ENCODE results near the gene KRTAP16-1.

Gene KRTAP16-1

GRCh38 chr17:41329279-41329948, 20.3 kb upstream of the KRTAP16-1 start:
- no peak for DNase-seq

GRCh38 chr17:41328207-41328606, 19.1 kb upstream of the KRTAP16-1 start:
- no peak for DNase-seq

- DNase-seq, result no peak
These were observed 18.5 kb upstream of the KRTAP16-1 start for GRCh38 chr17:41327411-41328120.

GRCh38 chr17:41326173-41327145, 17.4 kb upstream of the KRTAP16-1 start:
- no peak for DNase-seq

DNA sequence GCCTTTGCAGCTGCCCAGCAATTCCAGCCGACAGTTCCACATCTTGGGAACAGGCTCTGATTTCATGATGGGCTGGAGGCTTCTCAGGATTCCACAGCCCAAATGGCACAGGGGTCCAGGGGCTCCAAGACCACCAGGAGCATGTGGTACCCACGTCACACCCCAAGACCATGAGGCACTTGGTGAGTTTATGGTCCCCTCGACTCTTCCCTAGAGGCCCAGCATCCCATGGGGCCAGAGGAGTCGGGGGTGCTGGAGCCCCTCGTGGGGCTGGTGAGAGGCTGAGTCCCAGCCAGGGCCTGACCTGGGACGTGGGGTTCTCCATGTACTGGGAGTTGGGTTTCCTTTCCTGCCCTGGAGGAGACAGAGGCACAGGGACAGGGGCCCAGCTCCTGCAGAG, 16.5 kb upstream of the KRTAP16-1 start:
- DNase-seq, result no peak

GRCh38 chr17:41325126-41325525, 16.0 kb upstream of the KRTAP16-1 start:
- no peak for DNase-seq

GRCh38 chr17:41324180-41325075, 15.3 kb upstream of the KRTAP16-1 start:
- no peak for DNase-seq

DNA sequence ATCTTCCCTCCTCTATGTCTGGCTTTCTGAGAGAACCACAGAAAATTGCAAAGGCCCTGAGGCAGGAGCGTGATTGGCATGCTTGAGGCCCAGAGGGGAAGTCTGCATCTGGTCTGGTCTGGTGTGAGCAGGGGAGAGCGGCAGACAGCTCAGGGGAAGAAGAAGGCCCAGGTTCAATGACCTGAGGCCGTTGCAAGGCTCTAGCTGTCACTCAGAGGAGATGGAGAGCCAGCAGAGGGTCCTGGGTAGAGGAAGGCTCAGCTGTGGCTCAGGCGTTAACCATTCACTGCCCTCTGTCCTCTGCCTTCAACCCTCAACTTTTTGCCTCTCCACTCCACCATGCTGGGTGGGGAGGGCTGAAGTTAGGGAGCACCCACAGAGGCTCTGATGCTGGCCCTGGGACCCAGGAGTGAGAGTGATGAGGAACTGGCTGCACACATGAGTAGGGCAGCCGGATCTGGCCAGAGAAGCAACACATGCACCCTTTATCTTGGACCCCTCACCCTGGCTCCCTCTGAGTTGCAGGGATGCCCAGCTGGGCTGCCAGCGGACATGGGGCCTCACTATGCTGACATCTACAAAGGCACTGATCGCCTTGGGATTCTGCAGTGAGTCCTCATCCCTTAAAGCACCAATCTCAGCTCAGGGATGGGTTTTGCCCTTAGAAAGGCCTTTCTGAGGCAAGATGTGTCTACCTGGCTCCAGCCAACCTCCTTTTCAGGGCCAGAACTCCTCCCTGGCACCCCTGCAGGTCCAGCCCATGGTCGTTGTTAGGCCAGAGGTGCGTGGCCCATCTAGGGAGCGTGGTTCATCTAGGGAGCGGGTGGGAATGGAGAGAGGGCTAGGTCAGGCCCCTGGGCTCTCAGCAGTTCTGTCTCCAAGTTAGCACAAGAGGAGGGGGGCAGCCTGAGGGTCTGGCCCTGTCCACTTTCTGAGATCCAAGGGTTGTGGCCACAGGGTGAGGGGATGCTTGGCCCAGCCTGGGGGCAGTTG, 14.1 kb upstream of the KRTAP16-1 start:
- DNase-seq, result no peak

GRCh38 chr17:41322094-41322902, 13.2 kb upstream of the KRTAP16-1 start:
- no peak for DNase-seq

GRCh38 chr17:41318231-41318630, 9.1 kb upstream of the KRTAP16-1 start:
- no peak for DNase-seq

- no peak for DNase-seq
These were observed 6.8 kb upstream of the KRTAP16-1 start for GRCh38 chr17:41315814-41316445.

- DNase-seq, result no peak
These were observed 6.2 kb upstream of the KRTAP16-1 start, which contains the start of gene KRTAP17-1 for GRCh38 chr17:41315204-41315794. Gene KRTAP17-1, minus strand, starts transcription at chr17:41315710. Its CDS starts 60 bp downstream, at chr17:41315650.

- no peak for DNase-seq
These were observed 2.0 kb upstream of the KRTAP16-1 start for GRCh38 chr17:41311111-41311510.

- peak in 2 of 4 experiments; percentile 73 to 74 for DNase-seq
These were observed 725 bp downstream of the KRTAP16-1 start for GRCh38 chr17:41308251-41308917.

- no peak for DNase-seq
These were observed 1.5 kb downstream of the KRTAP16-1 start for GRCh38 chr17:41307647-41308046.

- no peak for DNase-seq
These were observed 5.0 kb downstream of the KRTAP16-1 start for GRCh38 chr17:41304091-41304490.

- no peak for DNase-seq
These were observed 6.1 kb downstream of the KRTAP16-1 start for GRCh38 chr17:41302981-41303380.

All from activated naive CD4-positive, alpha-beta T cell (primary cell).